AG04449 (cell line): ENCODE data around the gene FARS2.

ENCODE experiments used
- CTCF ChIA-PET: fragments of 350-600 bp; formaldehyde crosslinking; extraction: SDS; loops from one replicate; lab custom pipeline; 2021; ENCODE audit warnings: antibody characterized with exemption; lab: Yijun Ruan, JAX
- POLR2A ChIA-PET: fragments of 400-600, 350-600 bp; formaldehyde crosslinking; extraction: SDS; loops from one replicate; lab custom pipeline; 2020; ENCODE audit warnings: antibody characterized with exemption, inconsistent platforms; lab: Yijun Ruan, JAX
- DNase-seq: peaks from one replicate; pipeline ENCODE4 v3.0.0-alpha.2; 2010; ENCODE audit warnings: low read depth, low spot score
- H3K4me3 ChIP-seq: 2 replicates; pipeline ENCODE4 v1.5.1; 2011; ENCODE audit warnings: low read depth, mild to moderate bottlenecking, control low read depth, low read length
- CTCF ChIP-seq: IDR thresholded peaks from one replicate; pipeline ENCODE4 v1.5.1; 2011; ENCODE audit warnings: mild to moderate bottlenecking, moderate library complexity, low read length, control low read depth, inconsistent platforms; ENCODE audit not compliant: insufficient read depth; ENCODE audit errors: missing control alignments

FARS2 gene

DNA sequence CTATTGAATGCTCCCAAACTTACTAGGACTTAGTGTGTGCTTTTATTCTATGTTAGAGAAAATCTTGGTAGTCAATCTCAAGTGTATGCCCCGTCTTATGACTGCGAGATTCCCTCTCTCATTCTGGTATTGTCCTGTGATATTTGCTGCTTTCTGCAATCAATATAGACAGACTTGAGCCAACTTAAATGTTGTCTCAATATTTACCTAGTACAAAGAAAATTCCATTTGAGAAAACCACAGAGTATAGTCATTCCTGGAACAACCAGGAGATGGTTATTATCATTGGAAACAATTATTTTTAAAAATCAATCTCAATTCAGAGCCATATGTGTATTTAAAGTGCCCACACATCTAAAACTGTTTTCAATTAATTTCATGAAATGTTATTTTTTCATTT, 415.4 kb downstream of the FARS2 start:
- no peak for DNase-seq
- POLR2A ChIA-PET, result no interaction called here
- H3K4me3 ChIP-seq, result no peak overlapping the region
- CTCF ChIA-PET, result no interaction called here
- no peak for TF ChIP-seq CTCF

DNA sequence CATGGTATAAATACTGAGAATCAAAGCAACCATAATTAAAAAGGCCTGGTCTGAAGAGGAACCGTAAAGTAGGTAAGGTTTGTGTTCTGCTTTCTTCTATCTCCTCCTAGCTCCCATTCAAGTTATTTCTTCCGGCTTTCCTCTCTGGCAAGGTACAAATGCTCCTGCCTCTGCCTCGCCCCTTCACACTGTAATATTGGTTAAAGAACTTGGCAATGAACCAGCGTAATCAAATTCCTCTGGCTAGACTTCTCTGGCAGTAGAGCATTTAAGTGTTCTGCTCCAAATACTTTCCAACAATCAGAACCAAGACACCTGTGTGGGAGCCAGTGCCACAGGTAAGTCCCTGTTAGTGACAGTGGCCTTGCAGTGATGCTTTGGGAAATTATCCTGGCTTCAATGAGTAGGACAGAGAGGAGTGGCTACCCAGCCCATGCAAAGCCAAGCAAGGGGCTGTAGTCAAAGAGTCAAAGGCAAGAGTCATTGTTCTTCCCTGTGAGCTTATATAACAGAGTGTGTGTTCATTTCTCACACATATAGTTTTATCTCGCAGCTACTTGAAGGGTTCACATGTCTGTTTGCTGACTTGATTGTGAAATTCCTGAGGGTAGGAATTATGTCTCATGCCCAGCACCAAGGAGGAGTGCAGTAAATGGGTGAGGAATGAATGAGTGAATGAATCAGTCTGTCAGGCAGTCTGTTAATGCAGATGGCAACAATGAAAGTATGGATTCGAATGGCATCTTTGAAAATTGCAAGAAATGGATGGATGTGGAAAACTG, 416.1 kb downstream of the FARS2 start:
- no peak for DNase-seq
- ChIA-PET POLR2A (no interaction called here), CTCF (no interaction called here)
- no peak overlapping the region for H3K4me3 ChIP-seq
- TF ChIP-seq CTCF, result no peak

- DNase-seq, result no peak
- ChIA-PET POLR2A (no interaction called here), CTCF (no interaction called here)
- no peak for TF ChIP-seq CTCF
- H3K4me3 ChIP-seq, result no peak overlapping the region
These were observed 418.0 kb downstream of the FARS2 start for GRCh38 chr6:5679270-5679669.

GRCh38 chr6:5679691-5680090, 418.4 kb downstream of the FARS2 start:
- POLR2A ChIA-PET, result no interaction called here
- no peak overlapping the region for H3K4me3 ChIP-seq
- CTCF ChIA-PET, result no interaction called here
- no peak for DNase-seq
- no peak for TF ChIP-seq CTCF

GRCh38 chr6:5680095-5680494, 418.8 kb downstream of the FARS2 start:
- DNase-seq, result no peak
- H3K4me3 ChIP-seq, result no peak overlapping the region
- TF ChIP-seq CTCF, result no peak
- POLR2A ChIA-PET, result no interaction called here
- CTCF ChIA-PET, result no interaction called here

GRCh38 chr6:5681480-5681879, 420.2 kb downstream of the FARS2 start:
- no peak for TF ChIP-seq CTCF
- H3K4me3 ChIP-seq, result no peak overlapping the region
- DNase-seq, result no peak
- CTCF ChIA-PET, result interaction anchor here (0.7 to 1.6 kb wide), 2 partner anchors 12 to 212 kb away, joined by 3 to 4 read pairs; no protein-coding TSS in a partner anchor
- POLR2A ChIA-PET, result no interaction called here
